GM12878 (cell line): ENCODE measurements around the gene PALS1. TPM values are rescaled to one million over a fixed set of nuclear protein-coding genes. Genes with fewer than 3 reads are reported as not detected.

Experiments
- ATAC-seq: fragments of 200-7000 bp; cut with Tn5 transposase; 3 replicates; pipeline ENCODE4 v1.9.1; 2020; ENCODE audit warnings: mild to moderate bottlenecking, moderate library complexity
- BruUV-seq: library from RNA; stranded (reverse); fragments of 400-500 nt; replicated peaks from 2 replicates; lab custom pipeline; 2021; lab: Mats Ljungman, UMichigan
- CTCF ChIA-PET: fragments of 300-600 bp; sonication (Branson Sonifier 250); formaldehyde crosslinking; extraction: SDS; loops from one replicate; lab custom pipeline; 2021; ENCODE audit warnings: inconsistent platforms; lab: Yijun Ruan, JAX
- POLR2A ChIA-PET: fragments of 350-600 bp; formaldehyde crosslinking; extraction: SDS; loops from one replicate; lab custom pipeline; 2021; ENCODE audit warnings: inconsistent platforms; lab: Charles Lee
- RAD21 ChIA-PET: fragments of 300-600 bp; sonication (Branson Sonifier 250); formaldehyde crosslinking; loops from one replicate; lab custom pipeline; 2023; ENCODE audit warnings: antibody characterized with exemption; ENCODE audit not compliant: unreplicated experiment; lab: Charles Lee
- SMC1A ChIA-PET: fragments of 300-600 bp; sonication (Branson Sonifier 250); formaldehyde crosslinking; loops from one replicate; lab custom pipeline; 2023; ENCODE audit not compliant: unreplicated experiment, uncharacterized antibody; lab: Charles Lee
- DNase-seq: peaks from one replicate; pipeline ENCODE4 v3.0.0-alpha.2; 2011; ENCODE audit warnings: low read depth, low spot score
- FAIRE-seq: peaks from 3 replicates; lab custom pipeline; 2011; peaks lifted over from hg19 to GRCh38; lab: Jason Lieb, UNC
- H2AFZ ChIP-seq: 2 replicates; pipeline ENCODE4 v1.6.0; 2011; ENCODE audit warnings: low read depth, low read length, control low read depth; ENCODE audit not compliant: control insufficient read depth
- H3K27ac ChIP-seq: 2 replicates; pipeline ENCODE4 v1.5.1; 2011; ENCODE audit warnings: control low read depth; ENCODE audit not compliant: control insufficient read depth, insufficient read depth
- H3K27me3 ChIP-seq, 2 experiments: replicated peaks in 1 of 2; 2 replicates each; pipeline versions ENCODE4 v1.6.0 to v1.6.1; 2011; ENCODE audit warnings: low read length in 1 of 2; ENCODE audit not compliant: control insufficient read depth in 2 of 2, insufficient read depth in 2 of 2
- H3K36me3 ChIP-seq, 2 experiments: 2 replicates each; pipeline ENCODE4 v1.5.1; 2011; ENCODE audit warnings: low read length in 1 of 2; ENCODE audit not compliant: control insufficient read depth in 2 of 2, insufficient read depth in 2 of 2
- H3K4me1 ChIP-seq: 2 replicates; pipeline ENCODE4 v1.6.1; 2011; ENCODE audit warnings: mild to moderate bottlenecking, low read length, moderate library complexity, mixed read lengths; ENCODE audit not compliant: control insufficient read depth, insufficient read depth
- H3K4me2 ChIP-seq: 2 replicates; pipeline ENCODE4 v1.6.0; 2011; ENCODE audit warnings: control low read depth; ENCODE audit not compliant: control insufficient read depth, insufficient read depth
- H3K4me3 ChIP-seq: fragments of 200-600 bp; sonication (generic); 2 replicates; pipeline ENCODE4 v1.5.1; 2016
- H3K79me2 ChIP-seq: 2 replicates; pipeline ENCODE4 v1.6.0; 2011; ENCODE audit warnings: low read length; ENCODE audit not compliant: control insufficient read depth, insufficient read depth
- H3K9ac ChIP-seq: 2 replicates; pipeline ENCODE4 v1.8.0; 2011; ENCODE audit warnings: low read length, control low read depth, mixed read lengths; ENCODE audit not compliant: control insufficient read depth, insufficient read depth
- H3K9me3 ChIP-seq: replicated peaks from 3 replicates; pipeline ENCODE4 v1.5.1; 2011; ENCODE audit warnings: mild to moderate bottlenecking, low read length; ENCODE audit not compliant: control insufficient read depth, insufficient read depth
- H4K20me1 ChIP-seq: 2 replicates; pipeline ENCODE4 v1.6.0; 2011; ENCODE audit not compliant: control insufficient read depth, insufficient read depth
- HCFC1 ChIP-seq: fragments of 150-350 bp; IDR thresholded peaks from 2 replicates; pipeline ENCODE4 v1.6.1; 2014; ENCODE audit warnings: low read length
- MTA3 ChIP-seq: IDR thresholded peaks from 2 replicates; pipeline ENCODE4 v1.6.1; 2012; ENCODE audit warnings: low read length, inconsistent platforms, borderline replicate concordance
- NFXL1 ChIP-seq: fragments of 450-650 bp; IDR thresholded peaks from 2 replicates; pipeline ENCODE4 v1.6.1; 2017; ENCODE audit warnings: antibody characterized with exemption, mild to moderate bottlenecking, borderline replicate concordance
- NR2C1 ChIP-seq: fragments of 450-650 bp; IDR thresholded peaks from 2 replicates; pipeline ENCODE4 v1.6.1; 2017; ENCODE audit warnings: antibody characterized with exemption, mild to moderate bottlenecking, moderate library complexity
- PAX5 ChIP-seq: IDR thresholded peaks from 2 replicates; pipeline ENCODE4 v1.6.1; 2011; ENCODE audit warnings: low read depth, low read length, borderline replicate concordance
- POLR2AphosphoS2 ChIP-seq: IDR thresholded peaks from 2 replicates; pipeline ENCODE4 v1.6.1; 2011; ENCODE audit warnings: low read depth, mild to moderate bottlenecking, low read length, improper control_type of control experiment, moderate library complexity
- POLR2AphosphoS5 ChIP-seq: IDR thresholded peaks from 2 replicates; pipeline ENCODE4 v1.6.1; 2011; ENCODE audit warnings: mild to moderate bottlenecking, low read length, inconsistent platforms
- RUNX3 ChIP-seq: IDR thresholded peaks from 2 replicates; pipeline ENCODE4 v1.6.1; 2012; ENCODE audit warnings: low read length, inconsistent platforms
- SMARCA5 ChIP-seq: fragments of 450-650 bp; IDR thresholded peaks from 2 replicates; pipeline ENCODE4 v1.6.1; 2017; ENCODE audit warnings: mild to moderate bottlenecking
- YBX1 ChIP-seq: fragments of 450-650 bp; IDR thresholded peaks from 2 replicates; pipeline ENCODE4 v1.6.1; 2016; ENCODE audit warnings: antibody characterized with exemption
- ZBED1 ChIP-seq: IDR thresholded peaks from 2 replicates; pipeline ENCODE4 v1.6.1; 2016; ENCODE audit warnings: borderline replicate concordance
- ZZZ3 ChIP-seq: IDR thresholded peaks from 2 replicates; pipeline ENCODE4 v1.6.1; 2011; ENCODE audit warnings: low read depth; ENCODE audit not compliant: control insufficient read depth, insufficient read length
- WGBS: methylation state at CpG from one replicate; pipeline ENCODE4 v1.1.6; 2016; ENCODE audit warnings: low lambda C conversion rate; ENCODE audit not compliant: insufficient replicate concordance, insufficient coverage; ENCODE audit errors: missing lambda C conversion rate; 5-methylcytosine and 5-hydroxymethylcytosine counted together
- in situ Hi-C: fragments of 300-500 bp; cut with MboI; formaldehyde crosslinking; loops from 9 replicates; pipeline ENCODE4 v1.14.3; 2018; ENCODE audit warnings: mixed read lengths
- intact Hi-C: fragments of 100-400 bp; cut with micrococcal nuclease; formaldehyde crosslinking; loops from one replicate; pipeline ENCODE4 v1.14.2; 2022; ENCODE audit not compliant: unreplicated experiment
- polyA plus RNA-seq, 11 experiments: library from polyadenylated mRNA; depleted of rRNA in 4 of 11; unstranded in 6 of 11; stranded (reverse) in 5 of 11; fragments of >200 nt; fragmentation: Nextera tagmentation in 4 of 11; fragmentation: Illumina TruSeq in 1 of 11; extraction: Ambion mirVana in 4 of 11; extraction: Trizol in 1 of 11; gene quantifications; 1 replicate in 1 of 11; 2 replicates in 10 of 11; pipeline versions ENCODE4 v1.2.1 to v1.2.3, GENCODE V29; 2011 to 2016; ENCODE audit warnings: inconsistent platforms in 2 of 11, missing spikeins in 2 of 11, low read depth in 1 of 11
- total RNA-seq, 4 experiments: library from RNA; depleted of rRNA in 3 of 4; stranded (reverse); fragments of >200 nt in 3 of 4; fragmentation: Illumina TruSeq in 1 of 4; extraction: Trizol in 1 of 4; gene quantifications; 2 replicates each; pipeline versions ENCODE4 v1.2.1 to v1.2.3, GENCODE V29; 2013 to 2021
- TF ChIP-seq, protein P1 (sequence below): fragments of 450-650 bp; formaldehyde crosslinking; IDR thresholded peaks from 2 replicates; pipeline ENCODE4 v1.4.0; 2022; ENCODE audit warnings: mild to moderate bottlenecking, moderate library complexity
- TF ChIP-seq, protein P2 (sequence below): fragments of 450-650 bp; formaldehyde crosslinking; IDR thresholded peaks from 2 replicates; pipeline ENCODE4 v1.5.0; 2022; ENCODE audit warnings: mild to moderate bottlenecking, missing genetic modification characterization
- TF ChIP-seq, protein P3 (sequence below): fragments of 450-650 bp; IDR thresholded peaks from 2 replicates; pipeline ENCODE4 v1.6.1; 2016; ENCODE audit warnings: mild to moderate bottlenecking, moderate library complexity, borderline replicate concordance

The PALS1 gene
- total and polyA plus RNA-seq, 10 of the 15 experiments (the other 5 are each of a cell fraction or from before 2014, with no cell fraction given) = 4.2 to 10.9 (median 6.6) TPM

DNA sequence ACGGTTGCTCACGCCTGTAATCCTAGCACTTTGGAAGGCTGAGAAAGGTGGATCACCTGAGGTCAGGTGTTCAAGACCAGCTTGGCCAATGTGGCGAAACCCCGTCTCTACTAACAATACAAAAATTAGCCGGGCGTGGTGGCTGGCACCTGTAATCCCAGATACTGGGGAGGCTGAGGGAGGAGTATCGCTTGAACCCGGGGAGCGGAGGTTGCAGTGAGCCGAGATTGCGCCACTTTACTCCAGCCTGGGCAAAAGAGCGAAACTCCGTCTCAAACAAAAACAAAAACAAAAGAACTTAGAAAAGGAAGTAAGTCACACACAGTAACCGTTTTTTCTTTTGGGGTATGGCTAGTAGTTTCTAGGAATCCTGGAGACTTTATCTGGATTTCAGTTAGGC, 1.7 kb upstream of the PALS1 start:
- 92% methylated on average over 14 of the region's 14 CpGs for WGBS
- no peak for FAIRE-seq

More for the DNA sequence above, 1.7 kb upstream of the PALS1 start:
- ChIA-PET SMC1A (interaction anchor here (0.8 to 1.3 kb wide), 2 partner anchors 14 to 44 kb away, joined by 3 read pairs; no protein-coding TSS in a partner anchor), POLR2A (interaction anchor here (0.6 to 0.8 kb wide), 2 partner anchors 13 to 338 kb away, joined by 3 to 5 read pairs; no protein-coding TSS in a partner anchor), CTCF (interaction anchor here (1.7 kb wide), 1 partner anchor 11 kb away, joined by 6 read pairs; no protein-coding TSS in a partner anchor), RAD21 (no interaction called here)
- DNase-seq = no peak
- Histone ChIP-seq H4K20me1 (no peaks in the 10 kb centered on the region), H3K79me2 (peaks cover 29% of the 10 kb centered on the region), H3K4me2 (no peak overlapping the region), H3K4me1 (peaks cover 4% of the 10 kb centered on the region; the same call in 1 of the 2 replicates), H2AFZ (no peak overlapping the region), H3K27me3 (no peaks in the 10 kb centered on the region), H3K4me3 (no peak overlapping the region), H3K9me3 (no peaks in the 10 kb centered on the region), H3K36me3 (no peaks in the 10 kb centered on the region), H3K9ac (no peak overlapping the region), H3K27ac (no peak overlapping the region)
- TF ChIP-seq ZBED1 (no peak), HCFC1 (no peak), PAX5 (no peak), RUNX3 (no peak), NR2C1 (no peak), YBX1 (no peak), SMARCA5 (no peak), POLR2AphosphoS2 (no peak), POLR2AphosphoS5 (no peak), ZZZ3 (no peak), MTA3 (no peak), NFXL1 (no peak)
- TF ChIP-seq, protein P1, sequence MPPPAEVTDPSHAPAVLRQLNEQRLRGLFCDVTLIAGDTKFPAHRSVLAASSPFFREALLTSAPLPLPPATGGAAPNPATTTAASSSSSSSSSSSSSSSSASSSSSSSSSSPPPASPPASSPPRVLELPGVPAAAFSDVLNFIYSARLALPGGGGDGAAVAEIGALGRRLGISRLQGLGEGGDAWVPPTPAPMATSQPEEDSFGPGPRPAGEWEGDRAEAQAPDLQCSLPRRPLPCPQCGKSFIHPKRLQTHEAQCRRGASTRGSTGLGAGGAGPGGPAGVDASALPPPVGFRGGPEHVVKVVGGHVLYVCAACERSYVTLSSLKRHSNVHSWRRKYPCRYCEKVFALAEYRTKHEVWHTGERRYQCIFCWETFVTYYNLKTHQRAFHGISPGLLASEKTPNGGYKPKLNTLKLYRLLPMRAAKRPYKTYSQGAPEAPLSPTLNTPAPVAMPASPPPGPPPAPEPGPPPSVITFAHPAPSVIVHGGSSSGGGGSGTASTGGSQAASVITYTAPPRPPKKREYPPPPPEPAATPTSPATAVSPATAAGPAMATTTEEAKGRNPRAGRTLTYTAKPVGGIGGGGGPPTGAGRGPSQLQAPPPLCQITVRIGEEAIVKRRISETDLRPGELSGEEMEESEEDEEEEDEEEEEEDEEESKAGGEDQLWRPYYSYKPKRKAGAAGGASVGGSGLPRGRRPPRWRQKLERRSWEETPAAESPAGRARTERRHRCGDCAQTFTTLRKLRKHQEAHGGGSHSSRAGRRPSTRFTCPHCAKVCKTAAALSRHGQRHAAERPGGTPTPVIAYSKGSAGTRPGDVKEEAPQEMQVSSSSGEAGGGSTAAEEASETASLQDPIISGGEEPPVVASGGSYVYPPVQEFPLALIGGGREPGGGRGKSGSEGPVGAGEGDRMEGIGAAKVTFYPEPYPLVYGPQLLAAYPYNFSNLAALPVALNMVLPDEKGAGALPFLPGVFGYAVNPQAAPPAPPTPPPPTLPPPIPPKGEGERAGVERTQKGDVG (CRISPR knock-in tag) = no peak
- TF ChIP-seq, protein P2, sequence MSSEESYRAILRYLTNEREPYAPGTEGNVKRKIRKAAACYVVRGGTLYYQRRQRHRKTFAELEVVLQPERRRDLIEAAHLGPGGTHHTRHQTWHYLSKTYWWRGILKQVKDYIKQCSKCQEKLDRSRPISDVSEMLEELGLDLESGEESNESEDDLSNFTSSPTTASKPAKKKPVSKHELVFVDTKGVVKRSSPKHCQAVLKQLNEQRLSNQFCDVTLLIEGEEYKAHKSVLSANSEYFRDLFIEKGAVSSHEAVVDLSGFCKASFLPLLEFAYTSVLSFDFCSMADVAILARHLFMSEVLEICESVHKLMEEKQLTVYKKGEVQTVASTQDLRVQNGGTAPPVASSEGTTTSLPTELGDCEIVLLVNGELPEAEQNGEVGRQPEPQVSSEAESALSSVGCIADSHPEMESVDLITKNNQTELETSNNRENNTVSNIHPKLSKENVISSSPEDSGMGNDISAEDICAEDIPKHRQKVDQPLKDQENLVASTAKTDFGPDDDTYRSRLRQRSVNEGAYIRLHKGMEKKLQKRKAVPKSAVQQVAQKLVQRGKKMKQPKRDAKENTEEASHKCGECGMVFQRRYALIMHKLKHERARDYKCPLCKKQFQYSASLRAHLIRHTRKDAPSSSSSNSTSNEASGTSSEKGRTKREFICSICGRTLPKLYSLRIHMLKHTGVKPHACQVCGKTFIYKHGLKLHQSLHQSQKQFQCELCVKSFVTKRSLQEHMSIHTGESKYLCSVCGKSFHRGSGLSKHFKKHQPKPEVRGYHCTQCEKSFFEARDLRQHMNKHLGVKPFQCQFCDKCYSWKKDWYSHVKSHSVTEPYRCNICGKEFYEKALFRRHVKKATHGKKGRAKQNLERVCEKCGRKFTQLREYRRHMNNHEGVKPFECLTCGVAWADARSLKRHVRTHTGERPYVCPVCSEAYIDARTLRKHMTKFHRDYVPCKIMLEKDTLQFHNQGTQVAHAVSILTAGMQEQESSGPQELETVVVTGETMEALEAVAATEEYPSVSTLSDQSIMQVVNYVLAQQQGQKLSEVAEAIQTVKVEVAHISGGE (CRISPR knock-in tag) = no peak
- TF ChIP-seq, protein P3, sequence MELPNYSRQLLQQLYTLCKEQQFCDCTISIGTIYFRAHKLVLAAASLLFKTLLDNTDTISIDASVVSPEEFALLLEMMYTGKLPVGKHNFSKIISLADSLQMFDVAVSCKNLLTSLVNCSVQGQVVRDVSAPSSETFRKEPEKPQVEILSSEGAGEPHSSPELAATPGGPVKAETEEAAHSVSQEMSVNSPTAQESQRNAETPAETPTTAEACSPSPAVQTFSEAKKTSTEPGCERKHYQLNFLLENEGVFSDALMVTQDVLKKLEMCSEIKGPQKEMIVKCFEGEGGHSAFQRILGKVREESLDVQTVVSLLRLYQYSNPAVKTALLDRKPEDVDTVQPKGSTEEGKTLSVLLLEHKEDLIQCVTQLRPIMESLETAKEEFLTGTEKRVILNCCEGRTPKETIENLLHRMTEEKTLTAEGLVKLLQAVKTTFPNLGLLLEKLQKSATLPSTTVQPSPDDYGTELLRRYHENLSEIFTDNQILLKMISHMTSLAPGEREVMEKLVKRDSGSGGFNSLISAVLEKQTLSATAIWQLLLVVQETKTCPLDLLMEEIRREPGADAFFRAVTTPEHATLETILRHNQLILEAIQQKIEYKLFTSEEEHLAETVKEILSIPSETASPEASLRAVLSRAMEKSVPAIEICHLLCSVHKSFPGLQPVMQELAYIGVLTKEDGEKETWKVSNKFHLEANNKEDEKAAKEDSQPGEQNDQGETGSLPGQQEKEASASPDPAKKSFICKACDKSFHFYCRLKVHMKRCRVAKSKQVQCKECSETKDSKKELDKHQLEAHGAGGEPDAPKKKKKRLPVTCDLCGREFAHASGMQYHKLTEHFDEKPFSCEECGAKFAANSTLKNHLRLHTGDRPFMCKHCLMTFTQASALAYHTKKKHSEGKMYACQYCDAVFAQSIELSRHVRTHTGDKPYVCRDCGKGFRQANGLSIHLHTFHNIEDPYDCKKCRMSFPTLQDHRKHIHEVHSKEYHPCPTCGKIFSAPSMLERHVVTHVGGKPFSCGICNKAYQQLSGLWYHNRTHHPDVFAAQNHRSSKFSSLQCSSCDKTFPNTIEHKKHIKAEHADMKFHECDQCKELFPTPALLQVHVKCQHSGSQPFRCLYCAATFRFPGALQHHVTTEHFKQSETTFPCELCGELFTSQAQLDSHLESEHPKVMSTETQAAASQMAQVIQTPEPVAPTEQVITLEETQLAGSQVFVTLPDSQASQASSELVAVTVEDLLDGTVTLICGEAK = no peak
- BruUV-seq = no TSS peak
- intact Hi-C loops (no loop called here), in situ Hi-C loops (no loop called here)
- no peak for ATAC-seq
